Measurements from ENCODE around the gene GH1.
"Not testable (repeated sequence)": the region's sequence is repeated elsewhere in the genome, so short reads cannot be mapped to it uniquely, and the experiment has no call there.

GRCh38 chr17:63889026-63889848, 29.4 kb downstream of the GH1 start:
- peak; percentile 46 for TF ChIP-seq CTCF (IDR thresholded peaks at IDR 0.05; ENCODE audit: poor library complexity)
- TF ChIP-seq EZH2phosphoT487 (IDR thresholded peaks at IDR 0.05; ENCODE audit: low read depth, severe bottlenecking, unreplicated experiment); EZH2 (IDR thresholded peaks at IDR 0.05; ENCODE audit: borderline replicate concordance): not testable (repeated sequence)
